GM23338 (cell line): ENCODE results near the gene ZMYND19. TPM values are rescaled to one million over a fixed set of nuclear protein-coding genes. Genes with fewer than 3 reads are reported as not detected.
"Not testable (repeated sequence)": the region's sequence is repeated elsewhere in the genome, so short reads cannot be mapped to it uniquely, and the experiment has no call there.

ENCODE experiments used
- ATAC-seq: fragments of 200-7000 bp; cut with Tn5 transposase; 3 replicates; pipeline ENCODE4 v1.9.1; 2020
- DNase-seq: peaks from one replicate; pipeline ENCODE4 v3.0.0-alpha.2; 2015; ENCODE audit warnings: low spot score
- H2AFZ ChIP-seq: fragments of 200-600 bp; sonication (generic); 2 replicates; pipeline ENCODE4 v1.8.0; 2016; ENCODE audit warnings: antibody characterized with exemption, mild to moderate bottlenecking, moderate library complexity
- H3F3A ChIP-seq: fragments of 200-600 bp; sonication (generic); replicated peaks from 2 replicates; pipeline ENCODE4 v1.8.0; 2017; ENCODE audit warnings: antibody characterized with exemption, mixed run types, low read depth
- H3K27ac ChIP-seq: fragments of 200-600 bp; sonication (generic); 2 replicates; pipeline ENCODE4 v1.6.1; 2016; ENCODE audit warnings: low read depth
- H3K27me3 ChIP-seq: fragments of 200-600 bp; sonication (generic); 2 replicates; pipeline ENCODE4 v1.8.0; 2016; ENCODE audit warnings: mild to moderate bottlenecking, mixed run types, moderate library complexity; ENCODE audit not compliant: insufficient read depth
- H3K36me3 ChIP-seq: fragments of 200-600 bp; sonication (generic); 2 replicates; pipeline ENCODE4 v1.8.0; 2016; ENCODE audit warnings: mild to moderate bottlenecking; ENCODE audit not compliant: insufficient read depth
- H3K4me1 ChIP-seq: fragments of 200-600 bp; sonication (generic); 2 replicates; pipeline ENCODE4 v1.8.0; 2016; ENCODE audit warnings: mild to moderate bottlenecking, moderate library complexity; ENCODE audit not compliant: insufficient read depth
- H3K4me2 ChIP-seq: fragments of 200-600 bp; sonication (generic); 2 replicates; pipeline ENCODE4 v1.7.1; 2017; ENCODE audit warnings: mixed run types
- H3K4me3 ChIP-seq: fragments of 200-600 bp; sonication (generic); 2 replicates; pipeline ENCODE4 v1.6.1; 2016; ENCODE audit warnings: mixed run types
- H3K79me2 ChIP-seq: fragments of 200-600 bp; sonication (generic); replicated peaks from 2 replicates; pipeline ENCODE4 v1.8.0; 2017; ENCODE audit warnings: mild to moderate bottlenecking; ENCODE audit not compliant: insufficient read depth
- H3K9me2 ChIP-seq: fragments of 200-600 bp; sonication (generic); 2 replicates; pipeline ENCODE4 v1.8.0; 2017; ENCODE audit not compliant: insufficient read depth
- H4K20me1 ChIP-seq: fragments of 200-600 bp; sonication (generic); replicated peaks from 2 replicates; pipeline ENCODE4 v1.8.0; 2017; ENCODE audit warnings: mild to moderate bottlenecking; ENCODE audit not compliant: insufficient read depth
- H3K27ac Mint-ChIP-seq: 2 replicates; pipeline ENCODE4 v1.8.0; 2020; ENCODE audit warnings: inconsistent platforms, mild to moderate bottlenecking, moderate library complexity, mixed read lengths
- H3K27me3 Mint-ChIP-seq: 3 replicates; pipeline ENCODE4 v1.8.0; 2022; ENCODE audit warnings: low read depth, mild to moderate bottlenecking, moderate library complexity, mixed read lengths, inconsistent platforms; ENCODE audit not compliant: insufficient read depth, poor library complexity
- H3K36me3 Mint-ChIP-seq: 3 replicates; pipeline ENCODE4 v1.8.0; 2021; ENCODE audit warnings: low read depth, mild to moderate bottlenecking, inconsistent platforms, moderate library complexity, mixed read lengths
- H3K4me1 Mint-ChIP-seq: 3 replicates; pipeline ENCODE4 v1.8.0; 2020; ENCODE audit warnings: mild to moderate bottlenecking, inconsistent platforms, mixed read lengths
- H3K4me3 Mint-ChIP-seq: 3 replicates; pipeline ENCODE4 v1.8.0; 2021; ENCODE audit warnings: moderate library complexity, mild to moderate bottlenecking, inconsistent platforms, mixed read lengths
- H3K9me3 Mint-ChIP-seq: 3 replicates; pipeline ENCODE4 v1.8.0; 2020; ENCODE audit warnings: moderate library complexity, mild to moderate bottlenecking, inconsistent platforms, mixed read lengths
- CREB1 ChIP-seq: fragments of 250-450 bp; sonication (Bioruptor Pico); IDR thresholded peaks from 2 replicates; pipeline ENCODE4 v1.5.0; 2020; ENCODE audit warnings: low read depth, mild to moderate bottlenecking, moderate library complexity
- EZH2 ChIP-seq: fragments of 200-600 bp; sonication (generic); IDR thresholded peaks from one replicate; pipeline ENCODE4 v1.8.0; 2017; ENCODE audit warnings: antibody characterized with exemption, mild to moderate bottlenecking, low read depth; ENCODE audit not compliant: unreplicated experiment
- JUNB ChIP-seq: IDR thresholded peaks from one replicate; pipeline ENCODE4 v1.6.1; 2016; ENCODE audit warnings: antibody characterized with exemption; ENCODE audit not compliant: unreplicated experiment
- NANOG ChIP-seq: IDR thresholded peaks from 2 replicates; pipeline ENCODE4 v1.6.1; 2016; ENCODE audit warnings: antibody characterized with exemption, borderline replicate concordance
- POLR2AphosphoS5 ChIP-seq: IDR thresholded peaks from 2 replicates; pipeline ENCODE4 v1.6.1; 2016; ENCODE audit warnings: antibody characterized with exemption, low read depth
- REST ChIP-seq: IDR thresholded peaks from one replicate; pipeline ENCODE4 v1.6.1; 2018; ENCODE audit warnings: antibody characterized with exemption; ENCODE audit not compliant: unreplicated experiment
- STAT1 ChIP-seq: IDR thresholded peaks from one replicate; pipeline ENCODE4 v1.6.1; 2016; ENCODE audit warnings: antibody characterized with exemption; ENCODE audit not compliant: unreplicated experiment
- ZNF462 ChIP-seq: fragments of 250-450 bp; sonication (Bioruptor Pico); IDR thresholded peaks from 2 replicates; pipeline ENCODE4 v1.5.0; 2020; ENCODE audit warnings: mild to moderate bottlenecking, moderate library complexity
- polyA plus RNA-seq: library from polyadenylated mRNA; unstranded; fragments of >200 nt; fragmentation: Nextera tagmentation; extraction: Ambion mirVana; gene quantifications from 2 replicates; pipeline ENCODE4 v1.2.1, GENCODE V29; 2016
- total RNA-seq: library from RNA; depleted of rRNA; stranded (reverse); fragments of >200 nt; shearing (Covaris generic); gene quantifications from 2 replicates; pipeline ENCODE4 v1.2.3, GENCODE V29; 2014

The ZMYND19 gene
- total and polyA plus RNA-seq, 2 experiments from 2014 or later = 25.8 to 58.5 TPM

GRCh38 chr9:137551264-137552021 is 38.9 kb downstream of the ZMYND19 start, which contains the start of gene MRPL41 (continued):
- TF ChIP-seq STAT1 (no peak), REST (no peak), POLR2AphosphoS5 (peak; percentile 82), NANOG (no peak)

GRCh38 chr9:137550958-137551263 is 39.4 kb downstream of the ZMYND19 start:
- H3K27ac ChIP-seq, ATAC-seq, H4K20me1 ChIP-seq, H3K4me1 Mint-ChIP-seq, H3K36me3 ChIP-seq, H3K27me3 Mint-ChIP-seq, H3K9me2 ChIP-seq, H2AFZ ChIP-seq, H3K4me1 ChIP-seq, H3K79me2 ChIP-seq, DNase-seq, H3K27me3 ChIP-seq, H3K27ac Mint-ChIP-seq: not testable (repeated sequence)
- Mint-ChIP-seq H3K36me3 (peaks cover 40% of the 10 kb centered on the region), H3K4me3 (peak overlapping the region; percentile 60; the same call in 2 of the 3 replicates), H3K9me3 (peaks cover 15% of the 10 kb centered on the region)
- Histone ChIP-seq H3F3A (peaks cover 19% of the 10 kb centered on the region), H3K4me3 (peak overlapping the region; percentile 68), H3K4me2 (peak overlapping the region; percentile 80)

- peaks cover 6% of the 10 kb centered on the region for H3K4me1 Mint-ChIP-seq
- DNase-seq (peak; percentile 93), ATAC-seq (peak; percentile 72)
- peaks cover 19% of the 10 kb centered on the region for H3K9me3 Mint-ChIP-seq
- Histone ChIP-seq H3K36me3 (0 out of 2 replicates have a peak, but pooled peaks cover 3% of the 10 kb centered on the region), H3K79me2 (no peaks in the 10 kb centered on the region), H3K9me2 (no peaks in the 10 kb centered on the region), H4K20me1 (no peaks in the 10 kb centered on the region), H3K4me1 (peaks cover 3% of the 10 kb centered on the region; the same call in 1 of the 2 replicates), H3K4me3 (peak within 1 kb of the TSS; percentile 68), H2AFZ (no peak within 1 kb of the TSS), H3F3A (peaks cover 19% of the 10 kb centered on the region), H3K27ac (no peak within 1 kb of the TSS), H3K4me2 (peak within 1 kb of the TSS; percentile 80), H3K27me3 (no peaks in the 10 kb centered on the region)
- peaks cover 37% of the 10 kb centered on the region for H3K36me3 Mint-ChIP-seq
- H3K4me3 Mint-ChIP-seq = peak within 1 kb of the TSS; percentile 73
- H3K27ac Mint-ChIP-seq = 0 out of 2 replicates have a peak within 1 kb of the TSS, but pooled peaks have one; percentile 69
- peaks cover 10% of the 10 kb centered on the region for H3K27me3 Mint-ChIP-seq
- TF ChIP-seq CREB1 (CRISPR knock-in tag) (no peak), JUNB (no peak), EZH2 (no peak), ZNF462 (no peak)
Observed at GRCh38 chr9:137550231-137550621, 40.1 kb downstream of the ZMYND19 start, which contains the start of gene PNPLA7. Gene PNPLA7, minus strand, starts transcription at chr9:137550402. Its CDS starts 205 bp downstream, at chr9:137550197.
